ENCODE measurements around the gene SKOR2. TPM values are rescaled to one million over a fixed set of nuclear protein-coding genes. Genes with fewer than 3 reads are reported as not detected.
"Not testable (repeated sequence)": the region's sequence is repeated elsewhere in the genome, so short reads cannot be mapped to it uniquely, and the experiment has no call there.

Gene SKOR2
- total RNA-seq, 1 experiment from 2014 or later = not detected

DNA sequence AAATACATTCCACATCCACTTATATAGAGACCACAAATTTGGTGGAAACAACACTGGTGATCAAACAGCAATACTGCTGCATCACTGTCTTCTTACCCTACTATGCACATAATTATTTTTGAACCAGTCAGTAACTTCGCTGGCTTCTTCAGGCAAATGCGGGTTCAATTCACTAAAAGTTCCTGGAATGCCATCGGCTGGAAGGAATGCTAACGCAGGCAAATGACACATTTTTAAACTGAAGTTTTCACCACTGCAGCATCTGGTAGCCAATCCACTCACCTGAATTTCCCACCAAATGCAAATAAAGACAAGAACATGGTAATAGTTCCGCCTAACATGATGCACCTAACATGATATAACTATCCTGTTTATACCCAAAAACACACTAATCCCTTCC, 91.2 kb downstream of the SKOR2 start:
- no peak for DNase-seq (ENCODE audit: low spot score)
- in situ Hi-C loops (cut with HindIII; ENCODE audit: low sequenced_read_pairs) = no loop called here

GRCh38 chr18:47158404-47158803, 93.1 kb downstream of the SKOR2 start:
- in situ Hi-C loops (cut with HindIII; ENCODE audit: low sequenced_read_pairs); DNase-seq (ENCODE audit: low spot score): not testable (repeated sequence)

Other genes starting within 250 kb of the SKOR2 start
- not detected in 2 replicates for gene ELOA2, start 216.0 kb downstream of the SKOR2 start, total RNA-seq (2014; rRNA removed; shearing (Covaris generic))
- gene HDHD2, start 101.2 kb downstream of the SKOR2 start, total RNA-seq (2014; rRNA removed; shearing (Covaris generic)) = 6.6 and 15.8 TPM in 2 replicates
- gene IER3IP1, start 75.3 kb downstream of the SKOR2 start, total RNA-seq (2014; rRNA removed; shearing (Covaris generic)) = 29.2 and 34.2 TPM in 2 replicates

Measured in G401 (cell line).